ENCODE measurements around the gene CNOT11.
"Not testable (repeated sequence)": the region's sequence is repeated elsewhere in the genome, so short reads cannot be mapped to it uniquely, and the experiment has no call there.

Gene CNOT11

GRCh38 chr2:101245468-101245867 is 7.2 kb upstream of the CNOT11 start:
- not testable (repeated sequence) for DNase-seq (ENCODE audit: low spot score)

GRCh38 chr2:101248756-101249155 is 3.9 kb upstream of the CNOT11 start:
- DNase-seq (ENCODE audit: low spot score) = not testable (repeated sequence)

- DNase-seq (ENCODE audit: low spot score) = no peak
Measured at GRCh38 chr2:101249826-101250225, 2.9 kb upstream of the CNOT11 start.

GRCh38 chr2:101251246-101251781 is 1.4 kb upstream of the CNOT11 start:
- not testable (repeated sequence) for DNase-seq (ENCODE audit: low spot score)

GRCh38 chr2:101251844-101252407 is 760 bp upstream of the CNOT11 start:
- DNase-seq (ENCODE audit: low spot score) = peak; percentile 28

- peak; percentile 30 for DNase-seq (ENCODE audit: low spot score)
Measured at GRCh38 chr2:101253013-101253702, 472 bp downstream of the CNOT11 start.

GRCh38 chr2:101253703-101254450 is 1.2 kb downstream of the CNOT11 start:
- DNase-seq (ENCODE audit: low spot score) = no peak

GRCh38 chr2:101255501-101255900 is 2.8 kb downstream of the CNOT11 start:
- DNase-seq (ENCODE audit: low spot score) = no peak

- no peak for DNase-seq (ENCODE audit: low spot score)
Measured at GRCh38 chr2:101256316-101256715, 3.6 kb downstream of the CNOT11 start.

- no peak for DNase-seq (ENCODE audit: low spot score)
Measured at GRCh38 chr2:101258804-101259203, 6.1 kb downstream of the CNOT11 start.

GRCh38 chr2:101262142-101262541 is 9.5 kb downstream of the CNOT11 start:
- no peak for DNase-seq (ENCODE audit: low spot score)

- DNase-seq (ENCODE audit: low spot score) = no peak
Measured at GRCh38 chr2:101263377-101263800, 10.7 kb downstream of the CNOT11 start.

GRCh38 chr2:101264360-101264939 is 11.8 kb downstream of the CNOT11 start:
- no peak for DNase-seq (ENCODE audit: low spot score)

GRCh38 chr2:101265893-101266499 is 13.3 kb downstream of the CNOT11 start:
- DNase-seq (ENCODE audit: low spot score) = no peak

GRCh38 chr2:101267671-101268656 is 15.3 kb downstream of the CNOT11 start:
- DNase-seq (ENCODE audit: low spot score) = no peak

- no peak for DNase-seq (ENCODE audit: low spot score)
Measured at GRCh38 chr2:101270700-101271259, 18.1 kb downstream of the CNOT11 start.

GRCh38 chr2:101272045-101272784 is 19.5 kb downstream of the CNOT11 start:
- DNase-seq (ENCODE audit: low spot score) = no peak

- no peak for DNase-seq (ENCODE audit: low spot score)
Measured at GRCh38 chr2:101273056-101273455, 20.4 kb downstream of the CNOT11 start.

- DNase-seq (ENCODE audit: low spot score) = no peak
Measured at GRCh38 chr2:101274142-101274541, 21.5 kb downstream of the CNOT11 start.

GRCh38 chr2:101277111-101277510 is 24.4 kb downstream of the CNOT11 start:
- no peak for DNase-seq (ENCODE audit: low spot score)

Data from HuH-7.5 (cell line).